ENCODE results near the gene MTR. TPM values are rescaled to one million over a fixed set of nuclear protein-coding genes. Genes with fewer than 3 reads are reported as not detected.

Gene MTR
- total RNA-seq, 4 donors from 2014 or later, result 43.2 to 78.3 (median 47.0) TPM

DNA sequence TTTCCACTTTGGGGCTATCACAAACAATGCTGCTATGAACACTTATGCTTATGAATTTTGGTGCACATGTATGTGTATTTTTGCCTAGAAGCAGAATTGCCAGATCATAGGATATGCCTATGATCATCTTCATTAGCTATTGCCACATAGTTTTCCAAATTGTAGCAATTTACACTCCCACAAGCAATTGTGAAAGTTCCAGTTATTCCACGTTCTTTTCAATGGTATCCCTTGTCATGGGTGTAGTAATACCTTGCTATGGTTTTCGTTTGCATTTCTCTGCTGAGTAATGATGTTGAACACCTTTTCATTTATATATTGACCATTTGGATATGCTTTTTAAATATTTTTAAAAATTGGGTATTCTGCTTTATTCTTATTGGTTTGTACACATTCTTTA, 82.6 kb downstream of the MTR start:
- Histone ChIP-seq H3K27ac (no peak overlapping the region), H3K4me3 (replicated peaks in 1 of 3) (no peak overlapping the region), H3K4me1 (no peaks in the 10 kb centered on the region), H3K9me3 (no peaks in the 10 kb centered on the region), H3K36me3 (peaks cover 0 to 11% of the 10 kb centered on the region in 2 donors), H3K27me3 (no peaks in the 10 kb centered on the region)
- TF ChIP-seq POLR2A (IDR thresholded peaks at IDR 0.05), result no peak
- TF ChIP-seq, protein P1, sequence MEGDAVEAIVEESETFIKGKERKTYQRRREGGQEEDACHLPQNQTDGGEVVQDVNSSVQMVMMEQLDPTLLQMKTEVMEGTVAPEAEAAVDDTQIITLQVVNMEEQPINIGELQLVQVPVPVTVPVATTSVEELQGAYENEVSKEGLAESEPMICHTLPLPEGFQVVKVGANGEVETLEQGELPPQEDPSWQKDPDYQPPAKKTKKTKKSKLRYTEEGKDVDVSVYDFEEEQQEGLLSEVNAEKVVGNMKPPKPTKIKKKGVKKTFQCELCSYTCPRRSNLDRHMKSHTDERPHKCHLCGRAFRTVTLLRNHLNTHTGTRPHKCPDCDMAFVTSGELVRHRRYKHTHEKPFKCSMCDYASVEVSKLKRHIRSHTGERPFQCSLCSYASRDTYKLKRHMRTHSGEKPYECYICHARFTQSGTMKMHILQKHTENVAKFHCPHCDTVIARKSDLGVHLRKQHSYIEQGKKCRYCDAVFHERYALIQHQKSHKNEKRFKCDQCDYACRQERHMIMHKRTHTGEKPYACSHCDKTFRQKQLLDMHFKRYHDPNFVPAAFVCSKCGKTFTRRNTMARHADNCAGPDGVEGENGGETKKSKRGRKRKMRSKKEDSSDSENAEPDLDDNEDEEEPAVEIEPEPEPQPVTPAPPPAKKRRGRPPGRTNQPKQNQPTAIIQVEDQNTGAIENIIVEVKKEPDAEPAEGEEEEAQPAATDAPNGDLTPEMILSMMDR (IDR thresholded peaks at IDR 0.05), result no peak
- intact Hi-C loops (cut with DNase I), result no loop called here
- no peak for DNase-seq
- 91 to 95% methylated on average over 2 of the region's 2 CpGs for WGBS, 2 donors

DNA sequence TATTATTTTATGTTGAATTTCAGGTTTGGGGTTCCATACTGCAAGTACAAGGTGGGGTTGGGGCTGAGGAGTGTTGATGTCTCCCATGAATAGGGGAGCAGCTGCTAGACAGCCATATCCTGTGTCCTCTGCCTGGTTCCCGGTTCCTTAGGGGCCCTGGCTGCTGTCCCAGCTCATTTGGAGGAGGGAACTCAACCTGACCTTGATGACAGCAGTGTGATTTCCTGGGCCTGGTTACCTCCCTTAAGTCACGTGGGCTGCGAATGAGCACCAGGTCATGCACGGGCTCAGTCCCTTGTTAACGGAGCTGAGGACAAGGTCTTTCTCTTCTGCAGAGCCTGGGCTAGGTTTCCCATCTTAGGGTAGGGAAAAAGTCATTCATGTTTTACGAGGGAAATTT, 85.1 kb downstream of the MTR start:
- no peaks in the 10 kb centered on the region for H3K4me1 ChIP-seq
- no peaks in the 10 kb centered on the region for H3K27me3 ChIP-seq
- peaks cover 6 to 9% of the 10 kb centered on the region in 2 donors for H3K36me3 ChIP-seq
- H3K27ac ChIP-seq, result no peak overlapping the region
- H3K9me3 ChIP-seq, result no peaks in the 10 kb centered on the region
- TF ChIP-seq, protein P1 (IDR thresholded peaks at IDR 0.05), result no peak
- no peak for TF ChIP-seq POLR2A (IDR thresholded peaks at IDR 0.05)
- 93 to 94% methylated on average over 6 of the region's 6 CpGs for WGBS, 2 donors
- intact Hi-C loops (cut with DNase I), result no loop called here
- H3K4me3 ChIP-seq (replicated peaks in 1 of 3), result no peak overlapping the region
- DNase-seq, result no peak

DNA sequence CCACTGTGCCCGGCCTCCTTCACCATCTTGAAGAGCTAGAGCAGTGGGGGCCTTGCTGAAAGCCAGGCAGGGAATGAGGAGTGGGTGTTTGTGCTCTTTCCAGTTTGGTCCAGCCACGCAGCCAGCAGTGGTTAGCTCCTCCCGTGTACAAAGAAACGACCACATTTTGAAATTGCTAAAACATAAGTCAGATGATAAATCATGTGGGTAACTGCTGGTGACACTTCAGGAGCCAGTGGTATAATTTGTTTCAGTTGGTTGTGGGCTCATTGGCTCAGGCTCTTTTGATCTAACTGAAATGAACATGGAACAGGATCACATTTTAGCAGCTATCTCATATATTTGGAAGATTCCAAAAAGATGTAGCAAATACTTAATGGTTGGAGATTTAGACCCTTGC, 87.6 kb downstream of the MTR start:
- no peak overlapping the region for H3K4me3 ChIP-seq (replicated peaks in 1 of 3)
- no peak overlapping the region for H3K27ac ChIP-seq
- H3K4me1 ChIP-seq, result no peaks in the 10 kb centered on the region
- no peak for DNase-seq
- intact Hi-C loops (cut with DNase I), result no loop called here
- peaks cover 21 to 23% of the 10 kb centered on the region in 2 donors for H3K36me3 ChIP-seq
- no peak for TF ChIP-seq POLR2A (IDR thresholded peaks at IDR 0.05)
- TF ChIP-seq, protein P1 (IDR thresholded peaks at IDR 0.05), result no peak
- H3K27me3 ChIP-seq, result no peaks in the 10 kb centered on the region
- 66 to 88% methylated on average over 4 of the region's 4 CpGs for WGBS, 2 donors
- H3K9me3 ChIP-seq, result no peaks in the 10 kb centered on the region

DNA sequence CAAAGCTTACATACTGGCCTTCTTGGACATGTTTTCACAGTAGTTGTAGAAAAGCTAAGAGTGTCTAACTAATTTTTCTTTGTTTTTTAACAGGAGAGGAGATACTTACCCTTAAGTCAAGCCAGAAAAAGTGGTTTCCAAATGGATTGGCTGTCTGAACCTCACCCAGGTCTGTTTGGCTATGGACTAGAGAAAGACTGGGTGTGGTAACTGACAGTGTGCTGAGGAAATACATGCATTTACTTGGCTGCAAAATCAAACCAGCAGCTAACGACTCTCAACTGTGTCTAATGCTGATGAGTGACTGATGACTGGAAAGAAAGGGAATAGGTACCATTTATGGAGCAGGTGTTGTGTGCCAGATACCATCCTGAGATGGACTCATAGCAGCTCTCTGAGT, 91.1 kb downstream of the MTR start:
- no peak overlapping the region for H3K27ac ChIP-seq
- peaks cover 0 to 3% of the 10 kb centered on the region in 2 donors for H3K4me1 ChIP-seq
- no peaks in the 10 kb centered on the region for H3K27me3 ChIP-seq
- WGBS, 2 donors, result 81 to 95% methylated on average over 1 of the region's 1 CpG
- intact Hi-C loops (cut with DNase I), result no loop called here
- no peak overlapping the region for H3K4me3 ChIP-seq (replicated peaks in 1 of 3)
- H3K9me3 ChIP-seq, result no peaks in the 10 kb centered on the region
- peaks cover 31 to 34% of the 10 kb centered on the region in 2 donors for H3K36me3 ChIP-seq
- TF ChIP-seq POLR2A (IDR thresholded peaks at IDR 0.05), result no peak
- TF ChIP-seq, protein P1 (IDR thresholded peaks at IDR 0.05), result no peak
- DNase-seq, result no peak

DNA sequence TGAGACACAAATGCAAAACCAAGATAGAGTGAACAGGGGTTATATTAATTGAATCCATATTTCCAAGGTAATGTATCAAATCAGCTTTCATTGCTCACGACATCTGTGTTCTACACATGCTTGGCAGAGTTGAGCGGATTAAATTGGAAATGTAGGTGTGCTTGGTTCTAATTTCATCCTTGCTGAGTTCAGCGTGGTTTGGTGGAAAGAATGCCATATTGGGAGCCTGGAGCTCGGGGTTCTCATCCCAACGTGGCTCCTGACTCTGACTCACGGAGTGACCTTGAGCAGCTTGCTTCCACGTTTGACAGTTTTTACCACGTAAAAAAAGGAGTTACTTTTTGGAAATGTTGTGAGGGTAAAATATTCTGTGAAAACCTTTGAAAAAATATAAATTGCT, 92.0 kb downstream of the MTR start:
- TF ChIP-seq POLR2A (IDR thresholded peaks at IDR 0.05), result no peak
- TF ChIP-seq, protein P1 (IDR thresholded peaks at IDR 0.05), result no peak
- no peaks in the 10 kb centered on the region for H3K27me3 ChIP-seq
- 88 to 91% methylated on average over 8 of the region's 8 CpGs for WGBS, 2 donors
- H3K4me1 ChIP-seq, result peaks cover 0 to 3% of the 10 kb centered on the region in 2 donors
- peaks cover 40 to 42% of the 10 kb centered on the region in 2 donors for H3K36me3 ChIP-seq
- no peak overlapping the region for H3K4me3 ChIP-seq (replicated peaks in 1 of 3)
- intact Hi-C loops (cut with DNase I), result no loop called here
- H3K9me3 ChIP-seq, result no peaks in the 10 kb centered on the region
- no peak overlapping the region for H3K27ac ChIP-seq
- DNase-seq, result no peak

Data from thyroid gland (tissue), 4 donors.